HG03175 (cell line): ENCODE measurements around the gene AOPEP.

ENCODE experiments used
- ATAC-seq: cut with Tn5 transposase; IDR thresholded peaks from one replicate; pipeline ENCODE4 v1.9.1; 2021; ENCODE audit warnings: mild to moderate bottlenecking, moderate library complexity; ENCODE audit not compliant: unreplicated experiment

The AOPEP gene

GRCh38 chr9:95028853-95029219, 302.3 kb downstream of the AOPEP start:
- no peak for ATAC-seq

- no peak for ATAC-seq
These were observed 302.8 kb downstream of the AOPEP start for GRCh38 chr9:95029288-95029687.

- no peak for ATAC-seq
These were observed 303.2 kb downstream of the AOPEP start for GRCh38 chr9:95029720-95030119.

- ATAC-seq: no peak
These were observed 303.8 kb downstream of the AOPEP start for GRCh38 chr9:95030344-95030743.

- ATAC-seq: no peak
These were observed 304.6 kb downstream of the AOPEP start for GRCh38 chr9:95030920-95031642.

- no peak for ATAC-seq
These were observed 305.4 kb downstream of the AOPEP start for GRCh38 chr9:95031711-95032461.

GRCh38 chr9:95032580-95033341, 306.3 kb downstream of the AOPEP start:
- ATAC-seq: no peak

GRCh38 chr9:95035846-95036245, 309.3 kb downstream of the AOPEP start:
- no peak for ATAC-seq

- ATAC-seq: no peak
These were observed 310.2 kb downstream of the AOPEP start for GRCh38 chr9:95036676-95037075.

- ATAC-seq: no peak
These were observed 311.5 kb downstream of the AOPEP start for GRCh38 chr9:95037789-95038521.

- ATAC-seq: no peak
These were observed 312.2 kb downstream of the AOPEP start for GRCh38 chr9:95038666-95039065.

GRCh38 chr9:95040106-95040505, 313.6 kb downstream of the AOPEP start:
- ATAC-seq: no peak

GRCh38 chr9:95043826-95044225, 317.3 kb downstream of the AOPEP start:
- no peak for ATAC-seq

- no peak for ATAC-seq
These were observed 318.4 kb downstream of the AOPEP start for GRCh38 chr9:95044731-95045508.

- ATAC-seq: no peak
These were observed 319.3 kb downstream of the AOPEP start for GRCh38 chr9:95045751-95046150.

- ATAC-seq: no peak
These were observed 321.1 kb downstream of the AOPEP start for GRCh38 chr9:95047452-95048224.

- ATAC-seq: no peak
These were observed 322.0 kb downstream of the AOPEP start for GRCh38 chr9:95048225-95049087.

- no peak for ATAC-seq
These were observed 323.3 kb downstream of the AOPEP start for GRCh38 chr9:95049761-95050160.
